Body of pancreas (tissue), 4 donors: ENCODE results near the gene KLHL18.

Experiments used
- CTCF ChIP-seq, 7 experiments: fragments of 450-650 bp in 4 of 7; fragments of 200-600 bp in 3 of 7; sonication (generic) in 3 of 7; IDR thresholded peaks; one replicate each; pipeline ENCODE4 v1.5.1; 2016 to 2019; ENCODE audit warnings: antibody characterized with exemption in 7 of 7
- POLR2A ChIP-seq, 3 donors: fragments of 450-650 bp; IDR thresholded peaks; one replicate each; pipeline ENCODE4 v1.6.1; 2016; ENCODE audit warnings: antibody characterized with exemption in 3 of 3, mild to moderate bottlenecking in 2 of 3

- no peak for TF ChIP-seq CTCF (IDR thresholded peaks at IDR 0.05)
- TF ChIP-seq POLR2A (IDR thresholded peaks at IDR 0.05): no peak
These were observed 11.6 kb downstream of the KLHL18 start for GRCh38 chr3:47294392-47294791.
